ENCODE data around the gene IFT81.

DNA sequence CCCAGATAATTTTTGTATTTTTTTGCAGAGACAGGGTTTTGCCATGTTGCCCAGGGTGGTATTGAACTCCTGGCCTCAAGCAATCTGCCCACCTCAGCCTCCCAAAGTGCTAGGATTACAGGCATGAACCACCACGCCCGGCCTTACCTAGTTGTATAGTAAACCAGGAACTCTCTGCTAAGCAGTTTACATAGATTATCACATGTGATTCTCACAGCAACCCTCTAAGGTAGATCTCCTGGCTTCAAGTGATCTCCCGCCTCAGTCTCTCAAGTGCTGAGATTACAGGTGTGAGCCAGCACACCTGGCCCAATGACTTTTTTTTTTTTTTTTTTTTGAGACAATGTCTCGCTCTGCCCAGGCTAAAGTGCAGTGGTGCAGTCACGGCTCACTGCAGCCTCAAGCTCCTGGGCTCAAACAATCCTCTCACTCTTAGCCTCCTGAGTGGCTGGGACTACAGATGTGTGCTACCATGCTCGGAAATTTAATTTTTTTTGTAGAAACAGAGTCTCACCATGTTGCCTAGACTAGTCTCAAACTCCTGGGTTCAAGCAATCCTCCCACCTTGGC lies 130.9 kb downstream of the IFT81 start:
- TF ChIP-seq, protein P1, sequence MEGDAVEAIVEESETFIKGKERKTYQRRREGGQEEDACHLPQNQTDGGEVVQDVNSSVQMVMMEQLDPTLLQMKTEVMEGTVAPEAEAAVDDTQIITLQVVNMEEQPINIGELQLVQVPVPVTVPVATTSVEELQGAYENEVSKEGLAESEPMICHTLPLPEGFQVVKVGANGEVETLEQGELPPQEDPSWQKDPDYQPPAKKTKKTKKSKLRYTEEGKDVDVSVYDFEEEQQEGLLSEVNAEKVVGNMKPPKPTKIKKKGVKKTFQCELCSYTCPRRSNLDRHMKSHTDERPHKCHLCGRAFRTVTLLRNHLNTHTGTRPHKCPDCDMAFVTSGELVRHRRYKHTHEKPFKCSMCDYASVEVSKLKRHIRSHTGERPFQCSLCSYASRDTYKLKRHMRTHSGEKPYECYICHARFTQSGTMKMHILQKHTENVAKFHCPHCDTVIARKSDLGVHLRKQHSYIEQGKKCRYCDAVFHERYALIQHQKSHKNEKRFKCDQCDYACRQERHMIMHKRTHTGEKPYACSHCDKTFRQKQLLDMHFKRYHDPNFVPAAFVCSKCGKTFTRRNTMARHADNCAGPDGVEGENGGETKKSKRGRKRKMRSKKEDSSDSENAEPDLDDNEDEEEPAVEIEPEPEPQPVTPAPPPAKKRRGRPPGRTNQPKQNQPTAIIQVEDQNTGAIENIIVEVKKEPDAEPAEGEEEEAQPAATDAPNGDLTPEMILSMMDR (IDR thresholded peaks at IDR 0.05): no peak
- no peak for TF ChIP-seq POLR2A (IDR thresholded peaks at IDR 0.05)
